ENCODE measurements around the gene MRPS14.

Gene MRPS14

DNA sequence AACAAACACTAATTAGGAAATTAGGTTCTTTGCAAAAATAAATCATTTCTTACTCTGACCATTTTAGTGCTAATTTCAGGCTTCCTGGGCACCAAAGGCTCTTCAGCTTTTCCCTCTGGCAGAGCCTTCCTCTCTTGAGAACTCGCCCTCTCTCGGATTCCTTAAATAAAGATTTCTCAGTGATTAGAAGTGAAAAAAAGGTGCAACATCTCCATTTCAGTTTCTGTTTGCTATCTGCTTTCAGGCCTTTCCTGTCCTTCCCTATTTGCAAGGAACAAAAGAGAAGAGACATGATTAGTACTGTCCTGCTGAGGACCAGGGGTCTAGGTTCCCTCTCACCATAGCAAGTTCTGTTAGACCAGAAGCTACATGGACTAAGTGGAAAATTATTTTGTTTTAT, 51.3 kb downstream of the MRPS14 start:
- no peak for FAIRE-seq
- no peak for DNase-seq (ENCODE audit: insufficient read length, low spot score)
- TF ChIP-seq POLR2A (IDR thresholded peaks at IDR 0.05; ENCODE audit: low read depth, low read length): no peak
- no peak for TF ChIP-seq POU2F2 (IDR thresholded peaks at IDR 0.05; ENCODE audit: low read depth, low read length)
- TF ChIP-seq TAF1 (IDR thresholded peaks at IDR 0.05; ENCODE audit: low read depth, low read length): no peak
- TF ChIP-seq PAX5 (IDR thresholded peaks at IDR 0.05; ENCODE audit: insufficient read depth, low read length, severe bottlenecking): no peak
- TF ChIP-seq POLR2AphosphoS5 (IDR thresholded peaks at IDR 0.05; ENCODE audit: low read depth, low read length): no peak
- TF ChIP-seq SPI1 (IDR thresholded peaks at IDR 0.05; ENCODE audit: low read depth, low read length): no peak

DNA sequence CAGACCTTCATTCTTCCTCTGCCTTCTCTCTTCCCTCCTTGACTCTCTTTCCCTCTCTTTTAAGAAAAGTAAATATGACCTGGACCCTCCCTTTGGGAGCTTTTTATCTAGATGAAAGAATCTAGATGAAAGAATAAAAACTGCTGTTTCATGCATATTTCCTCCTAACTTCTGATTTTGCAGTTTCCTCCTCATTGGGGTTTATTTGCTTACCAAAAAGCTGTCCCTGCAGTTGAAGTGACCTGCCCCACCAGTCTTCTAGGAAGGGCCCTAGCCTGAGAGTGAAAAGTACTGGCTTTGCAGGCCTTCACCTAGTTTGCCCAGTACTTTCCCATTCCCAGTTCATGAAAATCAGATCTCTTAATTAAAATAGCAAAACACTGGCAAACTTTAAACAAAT, 51.8 kb downstream of the MRPS14 start:
- DNase-seq (ENCODE audit: insufficient read length, low spot score): no peak
- FAIRE-seq: no peak
- TF ChIP-seq TAF1 (IDR thresholded peaks at IDR 0.05; ENCODE audit: low read depth, low read length) (no peak), POU2F2 (IDR thresholded peaks at IDR 0.05; ENCODE audit: low read depth, low read length) (no peak), PAX5 (IDR thresholded peaks at IDR 0.05; ENCODE audit: insufficient read depth, low read length, severe bottlenecking) (no peak), POLR2A (IDR thresholded peaks at IDR 0.05; ENCODE audit: low read depth, low read length) (no peak), SPI1 (IDR thresholded peaks at IDR 0.05; ENCODE audit: low read depth, low read length) (no peak), POLR2AphosphoS5 (IDR thresholded peaks at IDR 0.05; ENCODE audit: low read depth, low read length) (no peak)

DNA sequence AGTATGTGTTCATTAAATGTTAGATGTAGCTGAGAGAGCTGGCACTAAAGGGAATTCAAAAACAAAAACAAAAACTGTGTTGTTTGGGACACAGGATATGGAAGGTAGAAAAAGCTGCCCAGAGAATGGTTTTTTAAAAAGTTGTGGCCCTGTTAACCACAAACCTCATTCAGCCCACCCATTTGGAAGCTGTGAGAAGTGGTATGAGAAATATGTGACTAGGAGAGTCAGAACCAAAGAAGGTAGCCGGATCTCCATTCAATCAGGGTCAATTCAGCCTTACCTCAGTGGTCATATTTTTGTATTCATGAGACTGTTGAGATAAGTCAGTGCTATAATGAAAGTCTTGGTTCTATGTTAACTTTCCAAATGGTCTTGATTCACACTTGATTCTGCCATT, 53.2 kb downstream of the MRPS14 start:
- no peak for DNase-seq (ENCODE audit: insufficient read length, low spot score)
- peak; percentile 9 for FAIRE-seq
- TF ChIP-seq POLR2AphosphoS5 (IDR thresholded peaks at IDR 0.05; ENCODE audit: low read depth, low read length): no peak
- no peak for TF ChIP-seq SPI1 (IDR thresholded peaks at IDR 0.05; ENCODE audit: low read depth, low read length)

DNA sequence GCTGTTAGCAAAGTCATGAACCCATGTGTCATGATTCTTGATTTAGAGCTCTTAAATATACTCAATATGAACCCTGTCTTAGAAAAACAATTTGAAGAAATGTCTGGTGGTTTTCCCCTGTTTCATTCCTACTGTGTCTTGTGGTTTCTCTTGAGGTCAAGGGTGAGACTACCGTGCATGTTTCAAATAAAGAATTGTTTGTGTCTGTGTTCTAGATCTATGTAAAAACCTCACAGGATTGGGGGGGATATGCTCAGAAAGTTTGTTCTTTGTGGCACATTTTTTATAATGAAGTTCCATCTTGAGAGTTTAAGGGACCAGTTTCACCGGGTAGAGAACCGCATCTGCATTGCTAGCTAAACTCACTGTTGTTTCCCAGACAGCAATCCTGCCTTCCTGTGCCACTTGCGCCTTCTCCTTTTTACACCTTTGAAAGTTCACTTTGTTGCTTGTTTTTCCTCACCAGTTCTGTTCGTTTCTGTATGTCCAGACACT, 54.4 kb downstream of the MRPS14 start:
- DNase-seq (ENCODE audit: insufficient read length, low spot score): no peak
- peak; percentile 33 for FAIRE-seq
- TF ChIP-seq PAX5 (IDR thresholded peaks at IDR 0.05; ENCODE audit: insufficient read depth, low read length, severe bottlenecking) (no peak), POU2F2 (IDR thresholded peaks at IDR 0.05; ENCODE audit: low read depth, low read length) (no peak), TAF1 (IDR thresholded peaks at IDR 0.05; ENCODE audit: low read depth, low read length) (no peak), POLR2AphosphoS5 (IDR thresholded peaks at IDR 0.05; ENCODE audit: low read depth, low read length) (no peak), SPI1 (IDR thresholded peaks at IDR 0.05; ENCODE audit: low read depth, low read length) (no peak), POLR2A (IDR thresholded peaks at IDR 0.05; ENCODE audit: low read depth, low read length) (no peak)

DNA sequence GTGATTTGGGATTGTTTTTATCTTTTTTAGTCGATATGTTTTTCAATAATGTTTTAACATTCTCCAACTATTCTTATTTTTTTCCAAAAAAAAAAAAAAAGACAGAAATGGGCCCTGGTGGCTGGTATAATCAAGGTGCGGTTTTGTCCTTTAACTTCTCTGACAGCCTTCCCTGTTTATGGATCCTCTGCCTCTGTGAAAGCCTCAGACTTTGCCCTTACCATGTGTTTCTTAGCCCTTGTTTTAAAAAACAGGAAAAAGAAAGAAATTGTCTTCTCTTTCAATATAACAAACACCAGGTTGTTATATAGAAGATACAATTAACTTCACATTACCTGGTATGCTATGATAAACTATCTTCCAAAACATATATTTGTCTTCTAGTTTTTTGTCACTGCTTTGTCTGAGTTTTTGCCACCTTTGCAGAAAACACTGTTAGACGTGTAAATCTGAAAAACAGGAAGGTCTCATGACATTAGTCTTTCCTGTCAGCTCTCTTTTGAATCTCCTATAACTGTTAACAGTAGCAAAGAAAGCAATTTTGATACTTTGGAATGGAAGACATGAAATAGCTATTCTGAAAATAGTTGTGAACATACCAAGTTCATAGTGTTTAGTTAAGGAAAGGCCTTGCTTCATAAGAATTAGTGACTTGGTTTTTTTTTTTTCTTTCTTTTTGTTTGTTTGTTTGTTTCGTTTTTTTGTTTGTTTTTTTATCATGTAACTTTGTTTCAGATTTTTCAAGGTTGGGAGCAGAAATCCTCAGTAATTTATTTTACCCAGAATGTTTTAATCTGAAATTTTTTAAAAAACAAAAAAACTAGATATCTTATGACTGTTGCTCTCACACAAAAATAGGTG, 55.1 kb downstream of the MRPS14 start:
- DNase-seq (ENCODE audit: insufficient read length, low spot score): no peak
- no peak for TF ChIP-seq POLR2A (IDR thresholded peaks at IDR 0.05; ENCODE audit: low read depth, low read length)
- FAIRE-seq: no peak

DNA sequence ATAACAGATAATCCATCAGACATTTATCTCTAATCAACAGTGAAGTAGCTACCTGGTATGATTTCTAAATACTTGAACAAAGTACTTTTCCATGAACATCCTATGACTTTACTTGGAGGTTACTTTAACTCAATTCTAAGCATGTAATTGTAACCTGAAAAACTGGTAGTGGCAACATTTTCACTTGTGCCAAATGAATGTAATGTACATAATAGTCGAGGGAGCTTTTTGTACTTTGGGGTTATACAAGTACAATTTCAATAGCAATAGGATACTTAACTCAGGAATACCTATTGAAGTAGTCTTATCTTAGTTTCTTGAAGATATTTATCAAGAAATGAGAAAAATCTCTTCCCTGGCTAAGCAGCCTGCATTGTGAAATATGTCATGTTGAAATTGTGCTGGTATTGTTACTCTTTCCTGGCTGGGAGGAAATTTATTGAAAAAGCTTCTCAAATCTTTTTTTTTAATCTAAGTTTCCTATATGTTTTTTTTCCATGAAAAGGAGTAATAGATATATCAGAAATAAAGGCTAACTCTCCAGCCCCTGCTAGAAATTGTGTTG, 57.1 kb downstream of the MRPS14 start:
- DNase-seq (ENCODE audit: insufficient read length, low spot score) (no peak), FAIRE-seq (no peak)
- no peak for TF ChIP-seq POLR2AphosphoS5 (IDR thresholded peaks at IDR 0.05; ENCODE audit: low read depth, low read length)
- no peak for TF ChIP-seq TAF1 (IDR thresholded peaks at IDR 0.05; ENCODE audit: low read depth, low read length)
- no peak for TF ChIP-seq SPI1 (IDR thresholded peaks at IDR 0.05; ENCODE audit: low read depth, low read length)
- TF ChIP-seq POLR2A (IDR thresholded peaks at IDR 0.05; ENCODE audit: low read depth, low read length): no peak
- TF ChIP-seq PAX5 (IDR thresholded peaks at IDR 0.05; ENCODE audit: insufficient read depth, low read length, severe bottlenecking): no peak
- TF ChIP-seq POU2F2 (IDR thresholded peaks at IDR 0.05; ENCODE audit: low read depth, low read length): no peak

DNA sequence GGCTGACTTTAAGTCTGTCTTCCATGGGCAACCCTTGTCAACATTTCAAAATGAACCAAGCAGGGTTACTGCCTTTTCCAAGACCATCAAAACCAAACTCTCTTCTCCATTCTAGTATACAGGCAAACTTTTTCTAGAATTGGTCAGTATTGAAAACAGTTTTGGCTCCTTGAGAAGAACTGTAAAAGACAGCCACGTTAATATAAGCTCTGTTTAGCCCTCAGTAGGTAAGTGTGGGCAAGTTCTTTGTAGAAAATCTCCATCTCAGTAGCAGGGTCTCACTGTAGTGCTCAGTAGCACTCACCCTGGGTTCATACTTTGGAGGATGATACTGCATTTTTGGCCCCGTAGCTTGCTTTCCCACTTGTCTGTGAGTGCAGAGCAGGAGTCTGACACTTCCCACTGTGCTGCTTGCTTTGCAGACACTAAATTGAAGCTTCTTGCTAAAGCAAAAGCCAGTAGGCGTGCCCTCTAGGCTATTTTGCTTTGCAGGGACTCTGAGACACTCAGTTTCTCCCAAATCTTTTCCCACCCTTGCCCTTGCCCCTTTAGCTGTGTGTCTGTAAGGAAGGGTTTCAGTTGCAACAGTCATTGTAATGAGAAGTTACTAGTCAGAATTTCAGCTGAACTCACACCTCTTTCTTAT, 57.7 kb downstream of the MRPS14 start:
- DNase-seq (ENCODE audit: insufficient read length, low spot score) (no peak), FAIRE-seq (no peak)
- TF ChIP-seq POLR2AphosphoS5 (IDR thresholded peaks at IDR 0.05; ENCODE audit: low read depth, low read length) (no peak), PAX5 (IDR thresholded peaks at IDR 0.05; ENCODE audit: insufficient read depth, low read length, severe bottlenecking) (no peak), SPI1 (IDR thresholded peaks at IDR 0.05; ENCODE audit: low read depth, low read length) (no peak), POLR2A (IDR thresholded peaks at IDR 0.05; ENCODE audit: low read depth, low read length) (no peak), TAF1 (IDR thresholded peaks at IDR 0.05; ENCODE audit: low read depth, low read length) (no peak), POU2F2 (IDR thresholded peaks at IDR 0.05; ENCODE audit: low read depth, low read length) (no peak)

DNA sequence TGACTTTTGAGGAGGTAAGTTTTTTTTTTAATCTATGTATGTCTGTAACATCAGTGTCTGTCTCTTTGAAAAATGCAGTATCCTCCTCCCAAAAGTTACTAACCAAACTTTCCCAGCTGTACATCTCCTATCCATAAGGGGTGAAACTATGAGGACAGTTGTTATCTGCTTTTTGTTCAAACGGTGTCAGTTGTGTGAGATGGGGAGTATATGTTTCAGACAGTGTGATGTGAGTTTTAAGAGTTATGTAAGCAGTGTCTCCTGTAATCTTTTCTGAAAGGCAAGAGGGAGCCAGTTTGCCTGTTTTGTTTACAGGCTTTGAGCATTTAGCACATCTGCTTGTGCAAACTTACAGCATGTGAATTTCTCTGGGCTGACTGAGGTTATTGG, 58.3 kb downstream of the MRPS14 start:
- TF ChIP-seq PAX5 (IDR thresholded peaks at IDR 0.05; ENCODE audit: insufficient read depth, low read length, severe bottlenecking) (no peak), SPI1 (IDR thresholded peaks at IDR 0.05; ENCODE audit: low read depth, low read length) (no peak), TAF1 (IDR thresholded peaks at IDR 0.05; ENCODE audit: low read depth, low read length) (no peak), POLR2A (IDR thresholded peaks at IDR 0.05; ENCODE audit: low read depth, low read length) (no peak), POU2F2 (IDR thresholded peaks at IDR 0.05; ENCODE audit: low read depth, low read length) (no peak), POLR2AphosphoS5 (IDR thresholded peaks at IDR 0.05; ENCODE audit: low read depth, low read length) (no peak)
- DNase-seq (ENCODE audit: insufficient read length, low spot score) (no peak), FAIRE-seq (no peak)

DNA sequence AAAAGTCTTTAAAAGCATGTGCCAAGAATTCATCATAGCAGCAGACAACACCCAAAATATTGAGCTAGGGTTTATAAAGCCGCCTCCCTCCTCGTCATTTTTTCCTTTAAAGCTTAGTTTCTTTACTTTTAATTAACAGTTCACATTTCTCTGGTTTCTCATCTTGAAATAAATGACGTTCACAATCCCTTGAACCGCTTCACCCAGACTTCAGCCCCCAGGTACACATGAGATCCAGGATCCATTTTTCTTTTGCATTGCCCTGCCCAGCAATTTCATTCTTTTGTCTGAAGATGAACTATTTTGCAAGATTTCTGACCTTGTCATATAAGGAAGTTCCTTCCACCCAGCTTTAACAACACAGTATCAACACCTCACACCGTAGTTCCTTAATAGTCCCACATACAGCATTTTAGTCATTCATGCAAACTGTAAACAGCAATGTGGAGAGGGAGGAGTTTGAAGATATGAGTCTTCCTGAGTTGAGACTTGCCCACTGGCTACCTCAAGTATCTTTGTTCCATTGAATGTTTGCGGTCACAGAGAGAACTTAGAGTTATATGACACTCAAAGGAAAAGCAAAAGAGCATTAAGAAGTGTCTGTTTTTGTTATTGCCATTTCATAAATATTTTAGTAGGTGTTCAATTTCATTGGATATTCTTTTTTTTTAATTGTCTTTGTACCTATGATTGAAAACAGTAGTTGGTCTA, 58.8 kb downstream of the MRPS14 start:
- FAIRE-seq (no peak), DNase-seq (ENCODE audit: insufficient read length, low spot score) (no peak)
- TF ChIP-seq POU2F2 (IDR thresholded peaks at IDR 0.05; ENCODE audit: low read depth, low read length): no peak
- no peak for TF ChIP-seq TAF1 (IDR thresholded peaks at IDR 0.05; ENCODE audit: low read depth, low read length)
- no peak for TF ChIP-seq POLR2A (IDR thresholded peaks at IDR 0.05; ENCODE audit: low read depth, low read length)
- no peak for TF ChIP-seq PAX5 (IDR thresholded peaks at IDR 0.05; ENCODE audit: insufficient read depth, low read length, severe bottlenecking)
- TF ChIP-seq POLR2AphosphoS5 (IDR thresholded peaks at IDR 0.05; ENCODE audit: low read depth, low read length): no peak
- TF ChIP-seq SPI1 (IDR thresholded peaks at IDR 0.05; ENCODE audit: low read depth, low read length): no peak

All from GM12891 (cell line).